ENCODE data around the gene FAM20B.

Gene FAM20B

GRCh38 chr1:179017383-179018326 is 8.0 kb upstream of the FAM20B start:
- no peaks in the 10 kb centered on the region for H3K9me3 ChIP-seq (ENCODE audit: control insufficient read depth, insufficient read depth, low read length)
- H3K79me2 ChIP-seq (ENCODE audit: control insufficient read depth, low read length) = no peaks in the 10 kb centered on the region
- no peak overlapping the region for H3K27ac ChIP-seq (ENCODE audit: low read depth, low read length)
- H3K36me3 ChIP-seq (ENCODE audit: control insufficient read depth, low read length) = no peaks in the 10 kb centered on the region
- H3K4me3 ChIP-seq (ENCODE audit: low read length) = no peak overlapping the region
- no peaks in the 10 kb centered on the region for H3F3A ChIP-seq (ENCODE audit: control insufficient read depth, insufficient read depth)
- no peaks in the 10 kb centered on the region for H4K20me1 ChIP-seq (ENCODE audit: control insufficient read depth, insufficient read depth, low read depth, low read length)
- no peak overlapping the region for H3K4me2 ChIP-seq (ENCODE audit: low read length)
- TF ChIP-seq EZH2phosphoT487 (IDR thresholded peaks at IDR 0.05; ENCODE audit: borderline replicate concordance, low read length) = no peak
- no peak for TF ChIP-seq CTCF (IDR thresholded peaks at IDR 0.05; ENCODE audit: low read depth, low read length, poor library complexity, severe bottlenecking)
- no peaks in the 10 kb centered on the region for H3K4me1 ChIP-seq (ENCODE audit: control insufficient read depth, low read length)
- no peaks in the 10 kb centered on the region for H3K27me3 ChIP-seq (ENCODE audit: control insufficient read depth, low read length)
- H3K9me2 ChIP-seq (replicated peaks; ENCODE audit: control insufficient read depth, low read length) = no peaks in the 10 kb centered on the region

- no peaks in the 10 kb centered on the region for H3K27me3 ChIP-seq (ENCODE audit: control insufficient read depth, low read length)
- H3K9me2 ChIP-seq (replicated peaks; ENCODE audit: control insufficient read depth, low read length) = no peaks in the 10 kb centered on the region
- no peak overlapping the region for H3K27ac ChIP-seq (ENCODE audit: low read depth, low read length)
- H4K20me1 ChIP-seq (ENCODE audit: control insufficient read depth, insufficient read depth, low read depth, low read length) = no peaks in the 10 kb centered on the region
- H3K4me2 ChIP-seq (ENCODE audit: low read length) = no peak overlapping the region
- H3K4me1 ChIP-seq (ENCODE audit: control insufficient read depth, low read length) = peaks cover 22% of the 10 kb centered on the region
- no peaks in the 10 kb centered on the region for H3K9me3 ChIP-seq (ENCODE audit: control insufficient read depth, insufficient read depth, low read length)
- H3F3A ChIP-seq (ENCODE audit: control insufficient read depth, insufficient read depth) = peaks cover 3% of the 10 kb centered on the region; the same call in 1 of the 2 replicates
- TF ChIP-seq CTCF (IDR thresholded peaks at IDR 0.05; ENCODE audit: low read depth, low read length, poor library complexity, severe bottlenecking) = no peak
- no peak for TF ChIP-seq EZH2phosphoT487 (IDR thresholded peaks at IDR 0.05; ENCODE audit: borderline replicate concordance, low read length)
- H3K79me2 ChIP-seq (ENCODE audit: control insufficient read depth, low read length) = peaks cover 4% of the 10 kb centered on the region
- no peak overlapping the region for H3K4me3 ChIP-seq (ENCODE audit: low read length)
- H3K36me3 ChIP-seq (ENCODE audit: control insufficient read depth, low read length) = no peaks in the 10 kb centered on the region; the same call in none of the 2 replicates
These were observed 3.8 kb upstream of the FAM20B start for GRCh38 chr1:179021873-179022272.

DNA sequence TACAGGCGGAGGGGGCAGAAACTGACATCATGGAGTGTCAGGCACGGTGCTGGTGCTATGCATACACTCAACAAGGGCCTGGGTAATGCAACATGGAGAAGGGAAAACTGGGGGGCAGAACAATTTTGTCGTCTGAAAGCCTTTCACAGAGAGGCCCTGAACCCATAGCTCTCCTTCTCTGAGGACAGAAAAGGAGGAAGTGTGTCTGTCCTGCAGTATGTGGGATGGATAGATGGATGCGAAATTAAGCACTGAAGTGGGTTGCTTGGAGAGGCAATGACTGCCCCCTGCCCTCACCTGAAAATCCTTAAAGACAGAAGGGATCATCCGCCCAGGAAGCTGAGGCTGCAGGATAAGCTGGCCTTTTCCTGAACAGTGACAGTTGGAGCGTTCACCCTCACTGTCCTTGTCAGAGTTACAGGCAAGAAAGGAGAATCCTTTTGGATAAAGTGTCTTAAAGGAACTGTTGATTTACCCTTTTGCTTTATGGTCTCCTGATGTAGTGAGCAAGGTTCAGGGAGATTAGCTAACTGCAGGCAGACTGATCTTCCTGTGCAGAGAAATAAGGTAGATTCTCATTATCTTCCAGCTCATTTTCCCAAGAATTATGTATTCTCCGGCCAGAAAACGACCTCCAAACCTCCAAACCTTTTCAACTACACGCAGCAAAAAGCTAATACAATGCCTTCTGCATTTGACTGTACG is 1.6 kb upstream of the FAM20B start:
- no peaks in the 10 kb centered on the region; the same call in none of the 2 replicates for H3K36me3 ChIP-seq (ENCODE audit: control insufficient read depth, low read length)
- TF ChIP-seq CTCF (IDR thresholded peaks at IDR 0.05; ENCODE audit: low read depth, low read length, poor library complexity, severe bottlenecking) = no peak
- TF ChIP-seq EZH2phosphoT487 (IDR thresholded peaks at IDR 0.05; ENCODE audit: borderline replicate concordance, low read length) = no peak
- H3K4me3 ChIP-seq (ENCODE audit: low read length) = no peak overlapping the region
- no peak overlapping the region for H3K27ac ChIP-seq (ENCODE audit: low read depth, low read length)
- no peaks in the 10 kb centered on the region for H3K9me3 ChIP-seq (ENCODE audit: control insufficient read depth, insufficient read depth, low read length)
- peaks cover 27% of the 10 kb centered on the region for H3K79me2 ChIP-seq (ENCODE audit: control insufficient read depth, low read length)
- peaks cover 44% of the 10 kb centered on the region for H3K4me1 ChIP-seq (ENCODE audit: control insufficient read depth, low read length)
- H3K4me2 ChIP-seq (ENCODE audit: low read length) = peak overlapping the region; percentile 6; the same call in 1 of the 2 replicates
- H3K9me2 ChIP-seq (replicated peaks; ENCODE audit: control insufficient read depth, low read length) = no peaks in the 10 kb centered on the region
- H3K27me3 ChIP-seq (ENCODE audit: control insufficient read depth, low read length) = no peaks in the 10 kb centered on the region
- H3F3A ChIP-seq (ENCODE audit: control insufficient read depth, insufficient read depth) = peaks cover 17% of the 10 kb centered on the region
- H4K20me1 ChIP-seq (ENCODE audit: control insufficient read depth, insufficient read depth, low read depth, low read length) = no peaks in the 10 kb centered on the region

Data from DOHH2 (cell line).